ENCODE results near the gene YTHDF1. TPM values are rescaled to one million over a fixed set of nuclear protein-coding genes. Genes with fewer than 3 reads are reported as not detected.
A peak's percentile ranks its signal among the peaks of the same experiment; 100 is the strongest.
"Not testable (repeated sequence)": the region's sequence is repeated elsewhere in the genome, so short reads cannot be mapped to it uniquely, and the experiment has no call there.

Gene YTHDF1
- total RNA-seq, 6 experiments from 2014 or later: 35.4 to 40.0 (median 37.2) TPM

DNA sequence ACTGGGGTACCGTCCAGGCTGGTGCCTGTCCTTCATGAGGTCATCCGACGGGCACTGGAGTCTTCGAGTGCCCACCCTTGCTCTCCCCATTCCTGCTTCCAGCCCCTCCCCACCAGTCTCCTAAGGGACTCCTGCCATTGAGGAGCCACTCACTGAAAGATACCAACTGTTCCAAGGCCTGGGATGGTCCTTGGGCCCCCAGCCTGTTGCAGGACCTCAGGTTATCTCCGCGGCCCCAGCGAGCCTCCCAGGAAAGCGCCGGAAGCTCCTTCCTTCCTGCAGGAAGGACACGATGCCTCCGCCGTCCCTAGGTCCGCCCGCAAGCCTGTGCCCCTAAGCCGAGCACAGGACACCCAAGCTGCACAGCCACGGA, 37.1 kb upstream of the YTHDF1 start:
- H3K4me1 Mint-ChIP-seq (ENCODE audit: low read depth): no peaks in the 10 kb centered on the region
- no peak overlapping the region for H3K4me3 Mint-ChIP-seq
- no peaks in the 10 kb centered on the region for H3K36me3 Mint-ChIP-seq (ENCODE audit: low read depth)
- no peak for DNase-seq
- H3K27ac Mint-ChIP-seq: no peak overlapping the region
- TF ChIP-seq, protein P1, sequence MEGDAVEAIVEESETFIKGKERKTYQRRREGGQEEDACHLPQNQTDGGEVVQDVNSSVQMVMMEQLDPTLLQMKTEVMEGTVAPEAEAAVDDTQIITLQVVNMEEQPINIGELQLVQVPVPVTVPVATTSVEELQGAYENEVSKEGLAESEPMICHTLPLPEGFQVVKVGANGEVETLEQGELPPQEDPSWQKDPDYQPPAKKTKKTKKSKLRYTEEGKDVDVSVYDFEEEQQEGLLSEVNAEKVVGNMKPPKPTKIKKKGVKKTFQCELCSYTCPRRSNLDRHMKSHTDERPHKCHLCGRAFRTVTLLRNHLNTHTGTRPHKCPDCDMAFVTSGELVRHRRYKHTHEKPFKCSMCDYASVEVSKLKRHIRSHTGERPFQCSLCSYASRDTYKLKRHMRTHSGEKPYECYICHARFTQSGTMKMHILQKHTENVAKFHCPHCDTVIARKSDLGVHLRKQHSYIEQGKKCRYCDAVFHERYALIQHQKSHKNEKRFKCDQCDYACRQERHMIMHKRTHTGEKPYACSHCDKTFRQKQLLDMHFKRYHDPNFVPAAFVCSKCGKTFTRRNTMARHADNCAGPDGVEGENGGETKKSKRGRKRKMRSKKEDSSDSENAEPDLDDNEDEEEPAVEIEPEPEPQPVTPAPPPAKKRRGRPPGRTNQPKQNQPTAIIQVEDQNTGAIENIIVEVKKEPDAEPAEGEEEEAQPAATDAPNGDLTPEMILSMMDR (IDR thresholded peaks at IDR 0.05): no peak
- H3K27me3 Mint-ChIP-seq (ENCODE audit: insufficient read depth): peaks cover 46% of the 10 kb centered on the region
- H3K9me3 Mint-ChIP-seq: no peaks in the 10 kb centered on the region

DNA sequence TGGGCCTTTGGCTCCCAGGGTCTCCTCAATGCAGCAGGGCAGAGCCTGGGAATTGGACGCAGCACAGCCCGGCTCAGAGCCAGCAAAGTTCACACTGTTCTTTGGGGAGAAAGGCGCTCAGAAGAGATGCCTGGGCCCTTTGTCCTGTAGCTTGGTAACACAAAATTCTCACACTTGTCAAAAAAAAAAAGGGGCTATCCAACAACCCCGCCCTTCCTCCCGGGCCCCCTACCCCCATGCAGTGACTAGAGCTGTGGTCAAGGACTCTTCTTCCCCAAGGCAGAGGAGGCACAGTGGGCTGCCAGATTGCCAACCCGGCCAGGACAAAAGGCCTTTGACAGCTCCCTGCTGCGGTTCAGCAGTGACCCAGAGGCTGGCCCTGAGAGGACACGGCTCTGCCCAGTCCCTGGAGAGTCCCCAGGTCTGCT, 36.4 kb upstream of the YTHDF1 start:
- TF ChIP-seq, protein P1 (IDR thresholded peaks at IDR 0.05): no peak
- peaks cover 42% of the 10 kb centered on the region for H3K27me3 Mint-ChIP-seq (ENCODE audit: insufficient read depth)
- no peak overlapping the region for H3K4me3 Mint-ChIP-seq
- H3K27ac Mint-ChIP-seq: no peak overlapping the region
- no peaks in the 10 kb centered on the region for H3K4me1 Mint-ChIP-seq (ENCODE audit: low read depth)
- no peaks in the 10 kb centered on the region for H3K9me3 Mint-ChIP-seq
- DNase-seq: no peak
- no peaks in the 10 kb centered on the region for H3K36me3 Mint-ChIP-seq (ENCODE audit: low read depth)

DNA sequence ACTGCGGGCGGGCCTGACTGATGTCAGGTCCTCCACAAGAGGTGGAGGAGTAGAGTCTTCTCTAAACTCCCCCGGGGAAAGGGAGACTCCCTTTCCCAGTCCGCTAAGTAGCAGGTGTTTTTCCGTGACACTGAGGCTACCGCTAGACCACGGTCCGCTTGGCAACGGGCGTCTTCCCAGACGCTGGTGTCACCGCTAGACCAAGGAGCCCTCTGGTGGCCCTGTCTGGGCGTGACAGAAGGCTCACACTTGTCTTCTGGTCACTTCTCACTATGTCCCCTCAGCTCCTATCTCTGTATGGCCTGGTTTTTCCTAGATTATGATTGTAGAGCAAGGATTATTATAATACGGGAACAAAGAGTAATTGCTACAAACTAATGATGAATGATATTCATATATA, 35.4 kb upstream of the YTHDF1 start:
- not testable (repeated sequence) for H3K9me3 Mint-ChIP-seq; H3K27ac Mint-ChIP-seq; H3K4me1 Mint-ChIP-seq (ENCODE audit: low read depth); H3K4me3 Mint-ChIP-seq; H3K36me3 Mint-ChIP-seq (ENCODE audit: low read depth)
- peaks cover 34% of the 10 kb centered on the region for H3K27me3 Mint-ChIP-seq (ENCODE audit: insufficient read depth)
- TF ChIP-seq, protein P1 (IDR thresholded peaks at IDR 0.05): peak; percentile 72
- peak; percentile 14 for DNase-seq

DNA sequence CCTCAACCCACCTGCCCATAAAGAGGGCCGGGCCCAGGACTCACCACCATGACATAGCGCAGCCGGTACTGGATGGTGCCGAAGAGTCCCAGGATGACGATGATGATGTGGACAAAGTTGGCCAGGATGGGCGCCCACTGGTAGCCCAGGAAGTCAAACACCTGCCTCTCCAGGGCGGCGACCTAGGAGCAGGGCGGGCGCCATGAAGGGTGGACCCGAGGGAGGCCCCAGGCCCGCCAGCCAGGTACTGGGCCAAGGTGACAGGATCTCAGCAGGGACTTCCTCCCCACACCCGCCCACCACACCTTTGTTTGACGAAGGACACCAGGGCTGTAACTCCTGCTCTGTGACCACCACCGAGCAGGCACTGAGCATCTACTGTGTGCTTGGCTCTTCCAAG, 34.0 kb upstream of the YTHDF1 start:
- TF ChIP-seq, protein P1 (IDR thresholded peaks at IDR 0.05): no peak

DNA sequence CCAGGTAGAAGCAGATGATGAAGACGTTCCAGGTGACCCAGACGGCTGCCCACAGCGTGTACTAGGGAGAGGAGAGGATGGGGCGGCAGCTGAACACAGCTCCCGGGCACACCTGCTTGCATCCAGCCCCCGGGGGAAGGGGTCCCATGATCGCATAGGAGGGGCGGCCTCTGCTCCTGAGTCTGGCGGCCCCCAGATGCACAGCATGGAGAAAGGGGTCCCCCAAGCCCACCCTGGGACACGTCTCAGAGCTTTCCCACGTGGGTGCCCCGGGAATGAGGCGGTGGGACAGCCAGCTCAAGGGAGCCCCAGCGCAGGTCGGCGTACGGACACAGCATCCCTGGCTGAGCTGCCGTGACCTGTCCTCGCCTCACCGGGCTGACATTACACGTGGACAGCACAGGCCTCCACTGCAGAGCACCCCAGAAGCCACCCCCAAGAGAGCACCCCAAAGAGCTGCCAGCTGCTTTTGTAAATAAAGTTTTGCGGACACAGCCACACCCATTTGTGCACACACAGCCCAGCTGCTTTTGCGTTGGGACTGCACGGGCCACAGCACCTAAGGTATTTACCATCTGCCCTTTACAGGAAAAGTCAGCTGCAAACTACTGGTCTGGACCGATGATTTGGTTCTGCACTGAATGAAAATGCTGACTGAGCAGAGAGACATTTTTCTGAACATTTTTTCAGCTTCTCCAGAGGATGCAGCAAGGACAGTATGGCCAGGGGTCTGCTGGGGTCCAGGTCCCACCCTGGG, 33.1 kb upstream of the YTHDF1 start:
- no peak for DNase-seq
- H3K4me3 Mint-ChIP-seq: no peak overlapping the region
- H3K27ac Mint-ChIP-seq: no peak overlapping the region

More for the DNA sequence above, 34.0 kb upstream of the YTHDF1 start:
- Mint-ChIP-seq H3K36me3 (ENCODE audit: low read depth) (no peaks in the 10 kb centered on the region), H3K27ac (no peak overlapping the region), H3K4me1 (ENCODE audit: low read depth) (no peaks in the 10 kb centered on the region), H3K9me3 (no peaks in the 10 kb centered on the region), H3K4me3 (no peak overlapping the region), H3K27me3 (ENCODE audit: insufficient read depth) (peaks cover 26% of the 10 kb centered on the region)
- no peak for DNase-seq

More for the DNA sequence above, 33.1 kb upstream of the YTHDF1 start:
- Mint-ChIP-seq H3K9me3 (no peaks in the 10 kb centered on the region), H3K36me3 (ENCODE audit: low read depth) (no peaks in the 10 kb centered on the region), H3K4me1 (ENCODE audit: low read depth) (no peaks in the 10 kb centered on the region), H3K27me3 (ENCODE audit: insufficient read depth) (peaks cover 24% of the 10 kb centered on the region)
- TF ChIP-seq, protein P1 (IDR thresholded peaks at IDR 0.05): no peak
